IPS-NIHi7 (cell line): ENCODE data around the gene NAPSA.
"Not testable (repeated sequence)": the region's sequence is repeated elsewhere in the genome, so short reads cannot be mapped to it uniquely, and the experiment has no call there.

Experiments
- DNase-seq: peaks from one replicate; pipeline ENCODE4 v3.0.0; 2012; ENCODE audit warnings: mixed read lengths; ENCODE audit errors: extremely low spot score

NAPSA gene

DNA sequence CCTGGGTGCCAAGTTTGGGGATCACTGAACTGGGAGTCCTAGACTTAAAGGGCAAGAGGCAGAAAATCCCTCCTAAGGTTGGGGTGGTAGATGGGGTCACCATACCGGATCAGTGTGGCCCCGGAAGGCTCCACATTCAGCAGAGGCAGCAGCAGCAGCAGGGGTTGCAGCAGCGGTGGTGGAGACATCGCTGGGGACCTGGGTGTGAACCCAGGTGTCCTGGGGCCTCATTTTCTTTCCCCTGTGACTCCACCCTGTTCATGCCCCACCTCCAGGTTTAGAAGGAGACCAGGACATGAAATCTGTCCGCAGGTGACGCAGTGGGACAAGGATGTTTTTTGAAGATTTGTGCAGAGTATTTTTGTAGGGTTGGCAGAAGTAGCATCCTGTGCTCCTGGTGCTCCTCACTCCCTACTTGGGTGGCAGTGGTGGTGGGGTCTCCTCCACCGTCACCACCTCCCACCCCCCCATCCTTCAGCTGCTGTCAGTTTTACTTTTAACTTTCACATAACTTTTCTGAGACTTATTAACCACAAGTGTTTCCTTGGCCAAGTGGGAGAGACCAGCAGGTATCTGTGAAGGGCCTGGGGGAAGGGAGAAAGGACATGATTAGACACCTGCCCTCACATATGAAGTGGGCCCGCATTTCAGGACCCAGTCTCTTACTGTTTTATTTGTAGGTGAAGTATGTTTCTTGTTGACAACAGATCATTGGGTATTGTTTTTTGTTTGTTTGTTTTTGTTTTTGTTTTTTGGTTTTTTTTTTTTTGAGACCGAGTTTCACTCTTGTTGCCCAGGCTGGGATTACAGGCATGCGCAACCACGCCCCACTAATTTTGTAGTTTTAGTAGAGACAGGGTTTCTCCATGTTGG, at the start of gene NAPSA:
TSS of gene NAPSA (minus strand) at position 206 of the 873 bp plus-strand sequence. CDS start at position 188, 18 bp downstream.
- DNase-seq = no peak

- DNase-seq = no peak
These were observed 48.1 kb upstream of the NAPSA start for GRCh38 chr19:50413531-50413930.

DNA sequence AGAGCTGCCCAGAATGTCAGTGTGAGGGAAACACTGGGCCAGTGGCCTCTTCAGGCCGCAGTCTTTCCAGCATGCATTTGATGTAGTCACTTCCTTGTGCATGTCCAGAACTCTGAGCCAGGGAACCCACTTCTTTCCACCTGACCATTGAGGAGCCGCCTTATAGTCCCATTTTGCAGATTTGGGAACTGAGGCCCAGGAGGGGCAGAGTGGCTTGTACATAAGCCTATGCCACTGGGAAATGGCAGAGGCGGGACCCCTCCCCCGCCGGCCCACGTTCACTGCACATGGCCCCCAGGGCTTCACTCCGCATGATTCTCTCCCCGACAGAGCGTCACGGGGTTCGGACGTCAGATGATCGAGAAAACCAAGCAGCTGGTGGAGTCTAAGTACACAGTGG, 47.7 kb upstream of the NAPSA start:
- DNase-seq = no peak

DNA sequence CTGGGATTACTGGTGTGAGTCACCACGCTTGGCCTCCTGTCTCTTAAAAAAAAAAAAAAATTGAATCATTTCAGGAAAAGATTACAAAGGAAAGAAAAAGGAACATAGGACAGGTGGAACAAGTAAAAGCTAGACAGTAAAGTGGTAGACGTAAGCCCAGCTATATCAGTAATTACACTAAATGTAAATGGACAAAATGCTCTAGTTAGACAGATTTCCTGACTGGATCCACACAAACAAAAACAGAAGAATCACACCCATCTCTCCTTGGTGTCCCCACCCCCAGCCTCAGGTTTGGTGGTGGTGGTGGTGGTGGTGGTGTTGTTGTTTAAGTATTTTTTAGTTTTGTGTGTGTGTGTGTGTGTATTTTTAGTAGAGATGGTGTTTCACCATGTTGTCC, 47.0 kb upstream of the NAPSA start:
- DNase-seq = no peak

- no peak for DNase-seq
These were observed 44.7 kb upstream of the NAPSA start for GRCh38 chr19:50410109-50410508.

DNA sequence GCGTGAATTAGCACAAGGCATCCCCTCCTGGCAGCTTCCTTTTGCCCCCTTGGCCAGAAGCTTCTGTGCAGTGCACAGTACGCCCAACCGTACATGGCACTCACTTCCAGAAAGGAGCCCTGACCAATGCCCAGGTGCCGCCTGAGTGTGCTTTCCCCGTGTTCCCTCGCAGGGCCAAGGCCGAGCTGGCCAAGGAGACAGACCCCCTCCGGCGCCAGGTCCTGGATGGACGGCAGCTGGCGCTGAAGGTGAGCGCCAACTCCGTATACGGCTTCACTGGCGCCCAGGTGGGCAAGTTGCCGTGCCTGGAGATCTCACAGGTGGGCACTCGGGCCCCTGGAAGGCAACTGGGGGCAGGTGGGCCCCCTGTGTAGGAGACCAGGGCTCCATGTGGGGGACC, 43.9 kb upstream of the NAPSA start:
- no peak for DNase-seq

GRCh38 chr19:50406829-50407228, 41.4 kb upstream of the NAPSA start:
- no peak for DNase-seq

DNA sequence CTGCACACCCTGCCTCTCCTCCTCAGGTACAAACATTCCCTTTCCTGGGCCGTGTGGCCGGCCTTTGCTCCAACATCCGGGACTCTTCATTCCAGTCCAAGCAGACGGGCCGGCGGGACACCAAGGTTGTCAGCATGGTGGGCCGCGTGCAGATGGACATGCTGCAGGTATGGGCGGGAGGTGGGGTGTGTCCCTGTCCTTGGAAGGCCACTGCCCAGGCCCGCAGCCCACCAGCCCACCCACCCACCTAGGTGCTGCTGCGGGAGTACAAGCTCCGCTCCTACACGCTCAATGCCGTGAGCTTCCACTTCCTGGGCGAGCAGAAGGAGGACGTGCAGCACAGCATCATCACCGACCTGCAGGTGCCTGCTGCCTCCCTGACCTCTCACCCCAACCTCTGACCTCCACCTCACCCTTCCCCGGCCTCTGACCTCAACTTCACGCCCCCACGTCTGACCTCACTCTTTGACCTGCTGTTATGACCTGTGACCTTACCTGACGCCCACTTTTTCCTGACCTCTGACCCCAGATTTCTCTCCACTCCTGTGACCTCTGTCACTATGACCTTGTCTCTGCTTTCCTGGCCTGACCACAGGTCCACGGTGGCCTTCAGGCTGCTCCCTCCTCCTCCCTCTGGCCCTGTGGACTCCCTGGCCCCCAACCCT, 40.8 kb upstream of the NAPSA start:
- DNase-seq = no peak

- DNase-seq = no peak
These were observed 37.3 kb upstream of the NAPSA start for GRCh38 chr19:50402544-50403301.

- no peak for DNase-seq
These were observed 36.4 kb upstream of the NAPSA start for GRCh38 chr19:50401605-50402450.

DNA sequence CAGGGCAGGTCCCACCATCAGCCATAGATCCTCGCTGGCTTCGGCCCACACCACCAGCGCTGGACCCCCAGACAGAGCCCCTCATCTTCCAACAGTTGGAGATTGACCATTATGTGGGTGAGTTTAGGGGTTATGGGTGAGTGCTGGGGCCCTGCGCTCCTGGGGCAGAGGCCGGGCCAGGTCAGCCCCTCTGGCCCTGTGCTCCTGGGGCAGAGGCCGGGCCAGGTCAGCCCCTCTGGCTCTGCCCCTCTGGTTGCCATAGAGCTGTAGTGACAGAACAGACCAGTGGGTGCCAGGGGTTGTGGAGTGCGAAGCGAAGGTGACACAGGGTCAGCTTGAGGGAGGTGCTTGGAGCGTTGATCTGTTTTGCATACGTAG, 33.9 kb upstream of the NAPSA start:
- DNase-seq = no peak

DNA sequence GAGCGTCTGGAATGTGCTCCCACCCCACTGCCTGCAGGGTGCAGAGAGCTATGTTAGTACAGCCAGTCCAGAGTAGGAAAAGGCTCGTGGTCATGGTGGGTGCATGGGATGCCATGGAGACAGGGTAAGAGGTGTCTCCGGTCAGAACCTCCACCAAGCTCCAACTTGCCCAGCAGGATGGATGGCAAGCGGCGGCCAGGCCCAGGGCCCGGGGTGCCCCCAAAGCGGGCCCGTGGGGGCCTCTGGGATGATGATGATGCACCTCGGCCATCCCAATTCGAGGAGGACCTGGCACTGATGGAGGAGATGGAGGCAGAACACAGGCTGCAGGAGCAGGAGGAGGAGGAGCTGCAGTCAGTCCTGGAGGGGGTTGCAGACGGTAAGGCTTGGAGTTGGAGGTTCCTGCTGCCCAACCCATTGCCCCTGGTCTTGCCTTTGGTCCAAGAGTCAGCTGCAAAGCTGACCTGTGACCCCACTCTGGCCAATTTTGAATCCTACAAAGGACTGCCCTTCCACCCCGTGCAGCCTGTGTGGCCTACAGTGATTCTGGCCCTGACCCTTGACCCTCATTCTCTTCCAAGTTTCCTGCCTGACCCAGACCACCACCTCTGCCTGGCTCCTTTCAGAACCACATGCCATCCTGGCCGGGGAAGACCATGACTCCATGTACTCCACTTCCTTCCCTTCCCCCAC, 33.4 kb upstream of the NAPSA start:
- no peak for DNase-seq

GRCh38 chr19:50394017-50394416, 28.6 kb upstream of the NAPSA start:
- DNase-seq = no peak

- no peak for DNase-seq
These were observed 28.1 kb upstream of the NAPSA start for GRCh38 chr19:50393589-50393988.

- no peak for DNase-seq
These were observed 27.3 kb upstream of the NAPSA start for GRCh38 chr19:50392759-50393158.

DNA sequence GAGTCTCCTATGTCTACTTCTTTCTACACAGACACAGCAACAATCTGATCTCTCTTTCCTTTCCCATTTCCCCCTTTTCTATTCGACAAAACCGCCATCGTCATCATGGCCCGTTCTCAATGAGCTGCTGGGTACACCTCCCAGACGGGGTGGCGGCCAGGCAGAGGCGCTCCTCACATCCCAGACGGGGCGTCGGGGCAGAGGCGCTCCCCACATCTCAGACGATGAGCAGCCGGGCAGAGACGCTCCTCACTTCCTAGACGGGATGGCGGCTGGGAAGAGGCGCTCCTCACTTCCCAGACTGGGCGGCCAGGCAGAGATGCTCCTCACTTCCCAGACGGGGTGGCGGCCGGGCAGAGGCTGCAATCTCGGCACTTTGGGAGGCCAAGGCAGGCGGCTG, 25.5 kb upstream of the NAPSA start:
- not testable (repeated sequence) for DNase-seq

DNA sequence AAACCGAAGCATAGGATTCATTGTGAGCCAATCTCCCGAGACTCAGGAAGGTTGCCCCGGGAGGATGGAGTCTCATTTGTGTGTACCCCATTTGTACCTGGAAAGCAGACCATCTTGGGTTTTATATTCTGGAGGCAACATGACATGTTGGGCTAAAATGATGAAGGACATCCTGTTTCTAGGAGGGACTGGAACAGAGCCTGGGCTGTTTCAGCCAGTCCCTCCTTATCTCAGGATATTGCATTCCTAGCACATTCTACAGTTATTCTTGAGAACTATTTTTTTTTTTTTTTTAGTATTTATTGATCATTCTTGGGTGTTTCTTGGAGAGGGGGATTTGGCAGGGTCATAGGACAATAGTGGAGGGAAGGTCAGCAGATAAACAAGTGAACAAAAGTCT, 24.9 kb upstream of the NAPSA start:
- not testable (repeated sequence) for DNase-seq

- DNase-seq = no peak
These were observed 22.4 kb upstream of the NAPSA start for GRCh38 chr19:50387868-50388245.

DNA sequence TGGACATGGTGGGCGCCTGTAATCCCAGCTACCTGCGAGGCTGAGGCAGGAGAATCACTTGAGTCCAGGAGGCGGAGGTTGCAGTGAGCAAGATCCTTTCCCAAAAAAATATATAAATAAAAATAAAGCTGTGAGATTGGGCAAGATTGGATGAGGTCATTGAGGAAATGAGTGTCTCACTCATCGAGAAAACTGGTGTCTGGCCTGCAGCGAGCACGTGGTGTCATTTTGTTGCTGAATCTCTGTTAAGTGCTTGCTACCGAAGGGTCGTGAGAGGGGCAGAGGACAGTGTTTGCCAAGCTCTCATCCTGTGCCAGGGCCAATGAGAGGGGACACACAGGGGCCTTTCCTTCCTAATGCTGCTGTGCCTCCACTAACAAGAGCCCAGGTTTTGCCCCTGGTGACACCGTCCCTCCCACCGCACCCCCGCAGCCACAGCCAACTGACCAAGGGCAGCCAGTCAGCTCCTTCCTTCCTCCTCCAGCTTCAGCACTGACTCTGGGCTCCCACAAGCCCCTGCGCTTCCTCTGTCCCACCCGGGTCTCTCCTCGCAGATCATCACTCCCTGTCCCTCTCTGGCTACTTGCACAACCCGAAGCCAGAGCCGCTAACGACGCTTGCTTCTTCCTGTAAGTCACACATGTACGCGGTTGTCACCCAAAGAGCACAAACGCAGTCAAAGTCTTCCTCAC, 21.9 kb upstream of the NAPSA start:
- DNase-seq = no peak
